GM23248 (cell line): ENCODE data around the gene GSE1. TPM values are rescaled to one million over a fixed set of nuclear protein-coding genes. Genes with fewer than 3 reads are reported as not detected.

ENCODE experiments used
- DNase-seq: peaks from one replicate; pipeline ENCODE4 v3.0.0-alpha.2; 2015
- H2AFZ ChIP-seq: fragments of 200-600 bp; sonication (generic); 2 replicates; pipeline ENCODE4 v1.6.1; 2016; ENCODE audit warnings: antibody characterized with exemption
- H3F3A ChIP-seq: fragments of 200-600 bp; sonication (generic); 2 replicates; pipeline ENCODE4 v1.6.1; 2016; ENCODE audit warnings: mild to moderate bottlenecking, antibody characterized with exemption, mixed run types; ENCODE audit not compliant: insufficient read depth
- H3K27ac ChIP-seq: fragments of 200-600 bp; sonication (generic); 2 replicates; pipeline ENCODE4 v1.5.1; 2016; ENCODE audit warnings: mild to moderate bottlenecking
- H3K27me3 ChIP-seq: fragments of 200-600 bp; sonication (generic); replicated peaks from 2 replicates; pipeline ENCODE4 v1.6.1; 2016; ENCODE audit warnings: mild to moderate bottlenecking; ENCODE audit not compliant: insufficient read depth
- H3K36me3 ChIP-seq: fragments of 200-600 bp; sonication (generic); 2 replicates; pipeline ENCODE4 v1.6.1; 2016; ENCODE audit warnings: low read depth, mild to moderate bottlenecking
- H3K4me1 ChIP-seq: fragments of 200-600 bp; sonication (generic); 2 replicates; pipeline ENCODE4 v1.6.1; 2016; ENCODE audit warnings: mild to moderate bottlenecking; ENCODE audit not compliant: insufficient read depth
- H3K4me2 ChIP-seq: fragments of 200-600 bp; sonication (generic); one replicate; pipeline ENCODE4 v1.6.1; 2016; ENCODE audit warnings: mild to moderate bottlenecking; ENCODE audit not compliant: unreplicated experiment
- H3K4me3 ChIP-seq: fragments of 200-600 bp; sonication (generic); 2 replicates; pipeline ENCODE4 v1.5.1; 2016; ENCODE audit warnings: mild to moderate bottlenecking
- H3K79me2 ChIP-seq: fragments of 200-600 bp; sonication (generic); 2 replicates; pipeline ENCODE4 v1.6.1; 2016; ENCODE audit warnings: mild to moderate bottlenecking; ENCODE audit not compliant: insufficient read depth
- H3K9ac ChIP-seq: fragments of 200-600 bp; sonication (generic); 2 replicates; pipeline ENCODE4 v1.6.1; 2016; ENCODE audit warnings: mild to moderate bottlenecking
- H3K9me2 ChIP-seq: fragments of 200-600 bp; sonication (generic); 2 replicates; pipeline ENCODE4 v1.6.1; 2016; ENCODE audit warnings: mixed run types, mild to moderate bottlenecking, moderate library complexity; ENCODE audit not compliant: insufficient read depth
- H3K9me3 ChIP-seq: fragments of 200-600 bp; sonication (generic); one replicate; pipeline ENCODE4 v1.6.1; 2017; ENCODE audit warnings: low read depth
- H4K20me1 ChIP-seq: fragments of 200-600 bp; sonication (generic); 2 replicates; pipeline ENCODE4 v1.6.0; 2016; ENCODE audit not compliant: insufficient read depth
- EZH2 ChIP-seq: fragments of 200-600 bp; sonication (generic); IDR thresholded peaks from 2 replicates; pipeline ENCODE4 v1.6.1; 2018; ENCODE audit warnings: antibody characterized with exemption, mild to moderate bottlenecking; ENCODE audit not compliant: insufficient read depth, poor library complexity, severe bottlenecking
- EZH2phosphoT487 ChIP-seq: fragments of 200-600 bp; sonication (generic); IDR thresholded peaks from 2 replicates; pipeline ENCODE4 v1.6.1; 2018; ENCODE audit warnings: antibody characterized with exemption, moderate library complexity, mild to moderate bottlenecking, low read depth; ENCODE audit not compliant: insufficient read depth
- WGBS, 2 experiments: methylation state at CpG; one replicate each; pipeline ENCODE4 v1.1.6; 2015 to 2017; ENCODE audit warnings: low lambda C conversion rate in 2 of 2, low coverage in 1 of 2; ENCODE audit errors: missing lambda C conversion rate in 2 of 2; 5-methylcytosine and 5-hydroxymethylcytosine counted together
- in situ Hi-C: fragments of 300-500 bp; cut with MboI; formaldehyde crosslinking; loops from 2 replicates; pipeline ENCODE4 v1.15.0; 2020
- polyA plus RNA-seq: library from polyadenylated mRNA; unstranded; fragments of >200 nt; fragmentation: Nextera tagmentation; extraction: Ambion mirVana; gene quantifications from 2 replicates; pipeline ENCODE4 v1.2.1, GENCODE V29; 2016
- total RNA-seq: library from RNA; depleted of rRNA; stranded (reverse); fragments of >200 nt; shearing (Covaris generic); gene quantifications from 2 replicates; pipeline ENCODE4 v1.2.3, GENCODE V29; 2014

Gene GSE1
- total and polyA plus RNA-seq, 2 experiments from 2014 or later: 11.6 to 35.1 TPM

GRCh38 chr16:85644093-85644712 is 31.1 kb downstream of the GSE1 start:
- DNase-seq: no peak

DNA sequence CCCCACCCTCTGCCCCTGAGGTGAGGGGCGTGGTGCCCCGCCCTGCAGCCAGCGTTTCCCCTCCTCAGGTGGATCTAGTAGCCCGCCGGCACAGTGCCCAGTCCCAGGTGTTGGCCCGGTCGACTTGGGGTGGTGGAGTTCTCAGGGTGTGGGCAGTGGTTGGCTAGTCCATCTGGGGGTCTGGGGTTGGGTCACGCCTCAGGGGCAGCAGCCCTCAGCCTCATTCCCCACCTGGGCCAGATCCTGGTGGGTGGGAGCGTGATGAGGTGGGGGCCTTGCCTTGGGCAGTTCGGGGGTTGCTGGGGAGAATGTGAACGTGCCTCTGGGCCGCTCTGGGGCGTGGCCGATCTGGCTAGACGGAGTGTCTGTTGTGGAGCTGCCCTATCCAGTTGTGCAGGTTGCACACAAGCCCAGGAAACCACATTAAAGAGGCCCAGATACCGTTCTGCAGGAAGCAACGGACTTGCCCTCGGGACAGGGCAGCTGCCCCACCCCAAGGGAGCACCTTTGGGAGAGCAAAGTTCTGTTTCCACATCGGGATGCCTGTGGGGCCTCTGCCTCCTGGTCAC is 32.0 kb downstream of the GSE1 start:
- no peak overlapping the region for H3K4me2 ChIP-seq
- WGBS, 2 experiments: 89 to 92% methylated on average over 19 of the region's 19 CpGs
- TF ChIP-seq EZH2phosphoT487 (no peak), EZH2 (no peak)
- no peak for DNase-seq
- peaks cover 75% of the 10 kb centered on the region for H3K79me2 ChIP-seq
- in situ Hi-C loops: no loop called here
- H2AFZ ChIP-seq: no peak overlapping the region
- H3K9me2 ChIP-seq: no peaks in the 10 kb centered on the region
- H3K4me3 ChIP-seq: no peak overlapping the region
- H3K27me3 ChIP-seq: no peaks in the 10 kb centered on the region
- no peak overlapping the region for H3K27ac ChIP-seq
- H3K9ac ChIP-seq: no peak overlapping the region
- H3K4me1 ChIP-seq: no peaks in the 10 kb centered on the region
- H4K20me1 ChIP-seq: 0 out of 2 replicates have a peak, but pooled peaks cover 3% of the 10 kb centered on the region
- no peaks in the 10 kb centered on the region for H3K9me3 ChIP-seq
- H3F3A ChIP-seq: no peaks in the 10 kb centered on the region
- no peaks in the 10 kb centered on the region for H3K36me3 ChIP-seq

More at GRCh38 chr16:85644093-85644712, 31.1 kb downstream of the GSE1 start:
- peaks cover 83% of the 10 kb centered on the region for H3K79me2 ChIP-seq
- H3K27ac ChIP-seq: no peak overlapping the region
- no peak overlapping the region for H2AFZ ChIP-seq
- H3K4me2 ChIP-seq: no peak overlapping the region
- H3K4me1 ChIP-seq: 0 out of 2 replicates have a peak, but pooled peaks cover 3% of the 10 kb centered on the region
- H3F3A ChIP-seq: no peaks in the 10 kb centered on the region
- no peaks in the 10 kb centered on the region for H3K27me3 ChIP-seq
- no peaks in the 10 kb centered on the region for H3K36me3 ChIP-seq
- 0 out of 2 replicates have a peak, but pooled peaks cover 3% of the 10 kb centered on the region for H4K20me1 ChIP-seq
- 99% methylated on average over 21 of the region's 21 CpGs for WGBS, 2 experiments
- H3K9ac ChIP-seq: no peak overlapping the region
- in situ Hi-C loops: no loop called here
- no peaks in the 10 kb centered on the region for H3K9me2 ChIP-seq
- TF ChIP-seq EZH2: no peak
- no peak for TF ChIP-seq EZH2phosphoT487
- H3K4me3 ChIP-seq: no peak overlapping the region
- no peaks in the 10 kb centered on the region for H3K9me3 ChIP-seq

DNA sequence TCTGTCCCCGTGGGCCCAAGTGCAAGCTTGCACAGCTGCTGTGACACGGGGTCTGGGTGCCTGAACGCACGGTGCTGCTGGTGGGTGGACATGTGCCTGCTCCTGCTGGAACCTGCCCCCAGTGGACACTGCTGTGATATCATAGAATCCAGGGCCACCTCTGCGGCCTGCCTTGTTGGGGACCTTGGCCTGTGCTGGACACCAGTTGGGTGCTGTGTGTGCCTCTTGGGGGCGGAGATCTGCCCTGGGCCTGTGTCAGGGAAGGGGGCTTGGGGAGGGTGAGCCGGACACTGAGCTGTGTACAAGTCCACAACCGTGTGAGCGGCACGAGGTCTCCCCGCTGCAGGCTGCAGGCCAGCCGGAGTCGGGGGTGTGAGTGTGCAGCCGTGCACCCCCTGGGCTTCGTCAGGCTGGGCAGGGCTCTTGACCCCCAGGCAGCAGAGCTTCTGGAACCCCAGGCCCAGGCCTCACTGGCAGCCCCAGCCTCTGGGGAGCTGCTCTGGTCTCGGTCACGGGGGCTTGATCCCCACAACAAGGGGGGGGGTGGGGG is 33.3 kb downstream of the GSE1 start:
- no peaks in the 10 kb centered on the region for H3K36me3 ChIP-seq
- no peak overlapping the region for H3K9ac ChIP-seq
- no peak for DNase-seq
- no peak overlapping the region for H2AFZ ChIP-seq
- no peaks in the 10 kb centered on the region for H3K27me3 ChIP-seq
- no peaks in the 10 kb centered on the region for H3K9me2 ChIP-seq
- H3K4me2 ChIP-seq: no peak overlapping the region
- H3K9me3 ChIP-seq: no peaks in the 10 kb centered on the region
- H4K20me1 ChIP-seq: 0 out of 2 replicates have a peak, but pooled peaks cover 3% of the 10 kb centered on the region
- 94 to 95% methylated on average over 16 of the region's 17 CpGs for WGBS, 2 experiments
- peaks cover 62% of the 10 kb centered on the region for H3K79me2 ChIP-seq
- no peaks in the 10 kb centered on the region for H3F3A ChIP-seq
- no peak overlapping the region for H3K4me3 ChIP-seq
- H3K4me1 ChIP-seq: no peaks in the 10 kb centered on the region
- TF ChIP-seq EZH2phosphoT487 (no peak), EZH2 (no peak)
- no peak overlapping the region for H3K27ac ChIP-seq
- in situ Hi-C loops: no loop called here

- Histone ChIP-seq H3K9me2 (no peaks in the 10 kb centered on the region), H3K9ac (no peak overlapping the region), H3K4me3 (no peak overlapping the region), H3K27ac (no peak overlapping the region), H3K4me2 (no peak overlapping the region), H3K27me3 (no peaks in the 10 kb centered on the region), H3K79me2 (peaks cover 56% of the 10 kb centered on the region), H3K4me1 (no peaks in the 10 kb centered on the region), H3K9me3 (no peaks in the 10 kb centered on the region), H3F3A (no peaks in the 10 kb centered on the region), H2AFZ (no peak overlapping the region), H4K20me1 (0 out of 2 replicates have a peak, but pooled peaks cover 3% of the 10 kb centered on the region), H3K36me3 (no peaks in the 10 kb centered on the region)
- in situ Hi-C loops: no loop called here
- WGBS, 2 experiments: 96 to 97% methylated on average over 13 to 15 of the region's 15 CpGs
- no peak for TF ChIP-seq EZH2
- no peak for TF ChIP-seq EZH2phosphoT487
- DNase-seq: no peak
Observed at GRCh38 chr16:85646976-85647375, 33.9 kb downstream of the GSE1 start.
